Stimulated activated CD8-positive, alpha-beta memory T cell treated with anti-CD3 and anti-CD28 coated beads, Interleukin-12 subunit alpha, Interleukin-12 subunit beta, amount 100 ng/mL, for 1 hour (primary cell): Measurements from ENCODE around the gene STAB2.
A peak's percentile ranks its signal among the peaks of the same experiment; 100 is the strongest.

Experiments
- DNase-seq: peaks from one replicate; pipeline ENCODE4 v3.0.0-alpha.2; 2020; ENCODE audit warnings: low read depth

The STAB2 gene, protein sequence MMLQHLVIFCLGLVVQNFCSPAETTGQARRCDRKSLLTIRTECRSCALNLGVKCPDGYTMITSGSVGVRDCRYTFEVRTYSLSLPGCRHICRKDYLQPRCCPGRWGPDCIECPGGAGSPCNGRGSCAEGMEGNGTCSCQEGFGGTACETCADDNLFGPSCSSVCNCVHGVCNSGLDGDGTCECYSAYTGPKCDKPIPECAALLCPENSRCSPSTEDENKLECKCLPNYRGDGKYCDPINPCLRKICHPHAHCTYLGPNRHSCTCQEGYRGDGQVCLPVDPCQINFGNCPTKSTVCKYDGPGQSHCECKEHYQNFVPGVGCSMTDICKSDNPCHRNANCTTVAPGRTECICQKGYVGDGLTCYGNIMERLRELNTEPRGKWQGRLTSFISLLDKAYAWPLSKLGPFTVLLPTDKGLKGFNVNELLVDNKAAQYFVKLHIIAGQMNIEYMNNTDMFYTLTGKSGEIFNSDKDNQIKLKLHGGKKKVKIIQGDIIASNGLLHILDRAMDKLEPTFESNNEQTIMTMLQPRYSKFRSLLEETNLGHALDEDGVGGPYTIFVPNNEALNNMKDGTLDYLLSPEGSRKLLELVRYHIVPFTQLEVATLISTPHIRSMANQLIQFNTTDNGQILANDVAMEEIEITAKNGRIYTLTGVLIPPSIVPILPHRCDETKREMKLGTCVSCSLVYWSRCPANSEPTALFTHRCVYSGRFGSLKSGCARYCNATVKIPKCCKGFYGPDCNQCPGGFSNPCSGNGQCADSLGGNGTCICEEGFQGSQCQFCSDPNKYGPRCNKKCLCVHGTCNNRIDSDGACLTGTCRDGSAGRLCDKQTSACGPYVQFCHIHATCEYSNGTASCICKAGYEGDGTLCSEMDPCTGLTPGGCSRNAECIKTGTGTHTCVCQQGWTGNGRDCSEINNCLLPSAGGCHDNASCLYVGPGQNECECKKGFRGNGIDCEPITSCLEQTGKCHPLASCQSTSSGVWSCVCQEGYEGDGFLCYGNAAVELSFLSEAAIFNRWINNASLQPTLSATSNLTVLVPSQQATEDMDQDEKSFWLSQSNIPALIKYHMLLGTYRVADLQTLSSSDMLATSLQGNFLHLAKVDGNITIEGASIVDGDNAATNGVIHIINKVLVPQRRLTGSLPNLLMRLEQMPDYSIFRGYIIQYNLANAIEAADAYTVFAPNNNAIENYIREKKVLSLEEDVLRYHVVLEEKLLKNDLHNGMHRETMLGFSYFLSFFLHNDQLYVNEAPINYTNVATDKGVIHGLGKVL (N-terminal part only)

DNA sequence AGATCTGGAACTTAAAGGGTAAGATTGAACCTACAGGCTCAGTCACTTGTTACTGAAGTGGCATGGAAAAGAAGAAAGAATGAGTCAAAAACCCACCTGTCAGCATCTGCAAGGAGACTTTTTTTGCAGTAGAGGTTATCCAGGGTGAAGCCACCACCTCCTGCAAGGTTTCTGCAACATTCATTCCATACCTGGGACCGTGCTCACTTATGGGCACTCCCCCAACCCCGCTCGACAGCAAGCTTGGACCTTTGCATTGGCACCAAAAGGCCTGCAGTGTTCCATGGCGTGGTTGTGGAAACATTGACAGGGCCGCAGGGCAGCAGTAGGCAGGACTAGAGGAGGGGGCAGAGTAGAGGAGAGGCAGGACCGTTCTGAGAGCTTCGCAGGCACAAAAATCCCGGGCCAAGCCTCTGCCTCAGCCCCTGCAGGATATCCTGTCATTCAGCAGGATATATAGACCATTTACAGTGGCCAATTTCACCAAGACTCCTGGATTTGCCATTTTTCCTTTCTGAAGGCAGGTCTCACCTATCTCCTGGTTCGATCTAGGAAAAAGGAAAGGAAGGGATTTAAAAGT lies at the start of gene STAB2:
STAB2 (plus strand) TSS at position 483 of the 580 bp plus-strand sequence. CDS start 204 bp downstream, outside the sequence.
- no peak for DNase-seq

DNA sequence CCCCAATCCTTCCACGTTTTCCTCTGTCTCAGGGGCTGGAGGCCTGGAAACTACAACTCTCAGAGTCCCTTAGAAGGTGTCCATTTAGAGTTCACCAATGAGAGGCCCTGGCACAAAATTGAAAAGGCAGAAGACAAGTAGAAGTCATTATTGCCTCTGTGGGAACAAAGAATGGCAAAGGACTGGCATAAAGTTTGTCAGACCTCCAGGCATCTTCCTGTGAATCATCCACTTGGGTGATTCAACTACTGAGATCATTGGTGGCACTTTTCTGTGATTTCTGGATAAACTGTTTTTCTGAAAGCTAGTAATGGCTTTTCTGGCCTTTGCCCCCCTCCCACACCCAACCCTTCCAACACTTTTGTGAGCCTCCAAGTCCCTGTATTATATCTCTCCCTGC lies 48.7 kb upstream of the STAB2 start:
- no peak for DNase-seq

DNA sequence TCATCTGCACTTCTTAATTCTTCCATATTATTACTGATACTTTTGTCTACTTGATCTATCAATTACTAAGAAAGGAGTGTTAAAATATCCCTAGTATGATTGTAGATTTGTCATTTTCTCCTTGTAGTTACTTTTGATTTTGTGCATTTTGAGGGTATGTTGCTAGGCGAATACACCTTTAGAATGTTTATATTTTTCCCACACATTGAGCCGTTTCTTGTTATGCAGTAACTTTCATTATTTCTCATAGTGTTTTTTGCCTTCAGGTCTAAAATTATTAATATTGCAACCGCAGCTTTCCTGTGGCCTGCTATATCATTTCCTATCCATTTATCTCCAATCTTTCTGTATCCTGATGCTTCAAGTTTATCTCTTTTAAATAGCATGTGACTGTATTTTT lies 46.8 kb upstream of the STAB2 start:
- no peak for DNase-seq

DNA sequence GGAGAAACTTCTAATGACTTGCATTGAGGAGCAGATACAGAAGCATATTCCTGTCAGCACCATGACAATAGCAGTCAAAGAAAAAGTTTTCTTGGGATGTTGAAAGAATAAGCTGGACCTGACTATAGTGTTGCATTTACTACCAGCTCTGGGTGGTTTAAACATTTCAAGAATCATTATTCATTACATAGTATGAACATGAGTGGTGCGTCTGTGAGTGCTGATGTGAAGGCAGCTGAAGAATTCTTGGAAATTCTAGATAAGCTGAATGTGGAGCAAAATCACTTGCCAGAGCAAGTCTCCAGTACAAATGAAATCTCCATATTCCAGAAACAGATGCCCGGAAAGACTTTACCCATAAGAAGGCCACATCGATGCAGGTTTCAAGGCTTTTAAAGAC lies 45.0 kb upstream of the STAB2 start:
- DNase-seq = no peak

DNA sequence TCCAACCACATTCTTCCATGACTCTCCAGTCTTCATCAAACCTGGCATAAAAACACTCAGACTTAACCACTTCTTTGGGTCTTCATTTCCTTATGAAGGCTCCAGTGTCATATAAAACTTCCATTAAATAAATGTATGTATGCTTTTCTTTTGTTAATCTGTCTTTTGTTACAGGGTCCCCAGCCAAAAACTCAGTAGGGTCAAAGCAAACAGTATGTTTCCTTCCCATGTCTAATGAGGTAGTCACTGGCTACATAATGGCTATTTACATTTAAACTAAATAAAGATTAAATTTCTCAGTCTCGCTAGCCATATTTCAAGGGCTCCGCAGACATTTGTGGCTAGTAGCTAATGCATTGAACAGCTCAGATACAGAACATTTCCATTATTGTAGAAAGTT lies 40.1 kb upstream of the STAB2 start:
- DNase-seq = no peak

DNA sequence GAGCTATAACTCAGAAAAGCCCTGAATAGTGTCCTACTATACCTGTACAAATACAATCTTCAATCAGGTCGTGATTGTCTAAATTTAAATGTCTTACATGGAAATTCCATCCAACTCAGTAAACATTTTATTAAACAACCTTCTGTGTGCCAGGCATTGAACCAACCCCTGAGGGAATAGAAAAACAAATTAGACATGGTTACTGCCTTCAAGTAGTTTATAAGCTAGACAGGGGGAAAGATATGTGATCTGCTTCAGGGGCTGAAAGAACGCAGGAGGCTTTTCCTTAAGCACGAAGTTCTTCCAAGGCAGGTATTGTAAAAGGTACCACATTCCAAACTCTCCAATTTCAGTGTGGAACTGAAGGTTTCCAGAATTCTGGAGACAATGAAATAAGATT lies 39.7 kb upstream of the STAB2 start:
- no peak for DNase-seq

DNA sequence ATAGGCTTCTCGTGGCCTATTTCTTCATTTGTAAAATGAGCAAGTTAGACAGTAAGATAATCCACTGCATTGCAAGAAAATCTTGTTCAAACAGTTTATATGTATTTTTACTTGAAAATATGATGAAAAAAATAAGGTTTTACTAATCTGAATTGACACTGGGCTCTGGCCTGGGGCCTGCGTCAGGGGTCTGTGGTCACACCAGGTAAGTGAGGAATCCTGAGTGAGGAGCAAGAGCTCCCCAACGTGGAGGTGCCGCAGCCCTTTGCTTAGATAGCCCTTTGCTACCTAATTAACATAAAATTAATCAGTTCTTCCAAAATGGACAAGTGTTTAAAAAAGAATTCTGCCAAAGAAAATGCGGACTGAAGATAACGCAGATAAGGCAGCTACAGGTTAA lies 39.1 kb upstream of the STAB2 start:
- DNase-seq = no peak

DNA sequence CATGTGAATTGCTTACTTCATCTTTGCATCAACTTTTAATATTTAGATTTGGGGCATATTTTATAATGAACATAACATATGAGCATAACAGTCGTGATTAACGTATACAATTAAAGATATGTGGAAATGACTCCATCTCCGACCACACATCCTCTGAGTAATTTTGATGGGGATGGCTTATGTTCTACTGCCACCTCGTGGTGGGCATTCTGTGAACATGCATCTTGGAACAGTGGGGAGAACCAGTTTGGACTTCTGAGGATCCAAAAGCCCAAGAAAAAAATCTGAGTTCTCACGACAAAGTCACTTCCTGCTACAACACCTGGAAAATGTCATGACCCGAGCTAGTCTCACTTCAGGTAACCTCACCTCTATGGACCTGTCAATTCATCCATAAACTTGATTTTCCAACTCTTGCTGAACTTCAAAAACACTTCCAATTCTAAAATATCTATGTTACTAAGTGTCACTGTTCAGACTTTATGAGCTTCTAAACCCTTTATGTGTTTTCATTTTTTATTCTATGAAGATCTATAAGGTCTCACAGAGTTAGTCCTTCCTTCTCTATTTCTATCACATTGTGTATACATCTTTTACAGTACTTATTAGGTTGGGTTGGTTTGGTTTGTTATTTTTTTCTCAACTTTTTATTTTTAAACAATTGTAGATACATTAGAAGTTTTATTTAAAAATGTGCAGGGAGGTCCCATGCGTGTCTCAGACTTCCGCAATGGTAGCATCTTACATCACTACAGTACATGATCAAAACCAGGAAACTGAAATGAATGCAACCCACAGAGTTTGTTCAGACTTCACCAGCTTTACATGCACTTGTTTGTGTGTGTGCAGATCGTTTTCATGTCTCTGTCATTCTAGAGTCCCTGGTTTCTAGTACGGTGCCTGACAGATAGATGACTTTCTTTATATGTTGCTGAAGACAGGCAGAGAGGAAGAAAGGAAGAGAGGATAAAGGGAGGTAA lies 38.2 kb upstream of the STAB2 start:
- peak; percentile 61 for DNase-seq

DNA sequence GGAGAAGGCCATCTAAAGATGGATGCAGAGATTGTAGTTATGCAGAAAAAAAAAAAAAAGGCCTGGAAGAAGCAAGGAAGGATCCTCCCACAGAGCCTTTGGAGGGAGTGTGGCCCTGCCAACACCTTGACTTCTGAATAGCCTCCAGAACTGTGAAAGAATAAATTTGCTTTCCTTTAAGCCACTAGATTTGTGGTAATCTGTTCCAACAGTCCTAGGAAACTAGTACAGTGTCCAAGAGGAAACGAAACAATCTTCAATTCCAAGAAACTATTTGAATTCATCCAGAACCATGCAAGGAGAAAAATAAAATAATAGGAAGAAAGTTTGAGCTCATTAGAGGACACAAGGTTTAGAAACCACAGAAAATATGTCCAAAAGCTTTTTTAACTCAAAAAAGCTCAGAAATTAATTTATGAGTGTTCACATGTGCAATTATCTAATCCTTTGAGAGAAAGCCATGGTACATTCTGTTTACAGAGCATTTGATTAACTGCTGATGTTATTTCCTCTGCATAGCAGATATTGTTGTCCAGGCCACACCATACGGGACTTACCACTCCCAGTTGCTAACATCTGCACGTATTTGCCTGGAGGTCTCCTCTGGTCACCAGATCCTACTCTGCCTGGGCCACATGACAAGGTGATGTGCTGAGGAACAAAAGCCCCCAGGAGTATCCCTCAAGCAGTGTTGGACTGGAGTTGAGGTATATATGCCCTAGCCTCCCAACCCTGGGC lies 30.0 kb upstream of the STAB2 start:
- DNase-seq = no peak

DNA sequence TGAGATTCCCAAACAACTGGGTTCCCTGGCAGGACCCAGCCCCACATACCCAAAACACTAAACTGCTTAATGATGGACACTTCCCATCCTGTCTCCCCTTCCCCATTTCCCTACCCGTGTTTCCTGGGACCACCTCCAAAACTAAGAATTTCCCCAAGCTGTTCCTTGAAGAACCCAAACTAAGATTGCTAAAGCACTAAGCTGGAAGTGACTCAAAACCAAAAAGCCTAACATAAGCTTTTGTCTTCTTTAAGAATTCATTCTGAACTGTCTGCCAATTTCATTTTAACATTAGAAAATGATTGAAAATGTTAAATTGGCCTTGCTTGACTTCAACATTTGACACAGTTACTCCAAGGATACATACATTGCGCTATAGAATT lies 29.5 kb upstream of the STAB2 start:
- no peak for DNase-seq

DNA sequence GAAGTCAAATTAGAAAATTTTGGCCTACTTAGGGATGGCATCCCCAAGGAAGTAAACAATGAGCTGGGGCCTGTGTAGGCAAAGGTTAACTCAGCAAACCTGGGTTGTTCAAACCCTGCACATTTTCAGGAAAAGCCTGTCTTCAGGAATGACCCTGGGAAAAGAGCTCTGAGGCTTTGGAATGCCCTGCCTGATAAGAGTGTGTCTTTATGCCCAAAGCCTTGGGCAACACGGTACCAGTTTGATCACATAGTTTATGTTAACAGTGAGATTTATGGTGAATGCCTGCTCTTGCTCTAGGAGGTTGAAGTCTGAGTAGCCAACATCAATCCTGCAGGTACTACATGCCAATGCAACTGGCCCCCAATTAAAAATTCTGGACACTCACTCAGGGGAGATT lies 28.2 kb upstream of the STAB2 start:
- no peak for DNase-seq

DNA sequence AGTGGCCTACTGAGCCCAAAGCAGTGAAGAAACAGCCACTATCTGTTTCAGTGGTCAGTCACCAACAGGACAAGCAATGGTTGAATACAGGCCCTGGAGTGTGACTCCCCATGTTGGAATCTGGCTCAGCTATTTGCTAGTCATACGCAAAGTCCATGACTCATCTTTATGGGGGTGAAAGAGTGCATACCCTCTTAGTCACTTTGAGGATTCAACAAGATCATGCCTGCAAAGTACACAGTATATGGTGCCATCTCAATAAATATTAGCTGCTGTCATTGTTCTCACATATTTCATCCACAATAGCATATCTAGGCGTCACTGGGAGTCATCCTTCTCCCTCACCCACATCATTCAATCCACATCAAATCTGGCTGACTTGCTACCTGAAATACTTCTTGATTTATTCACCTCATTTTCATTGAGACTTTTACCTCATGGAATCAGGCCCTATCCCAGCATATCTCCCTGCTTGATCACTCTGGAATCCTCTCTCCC lies 26.4 kb upstream of the STAB2 start:
- DNase-seq = no peak

DNA sequence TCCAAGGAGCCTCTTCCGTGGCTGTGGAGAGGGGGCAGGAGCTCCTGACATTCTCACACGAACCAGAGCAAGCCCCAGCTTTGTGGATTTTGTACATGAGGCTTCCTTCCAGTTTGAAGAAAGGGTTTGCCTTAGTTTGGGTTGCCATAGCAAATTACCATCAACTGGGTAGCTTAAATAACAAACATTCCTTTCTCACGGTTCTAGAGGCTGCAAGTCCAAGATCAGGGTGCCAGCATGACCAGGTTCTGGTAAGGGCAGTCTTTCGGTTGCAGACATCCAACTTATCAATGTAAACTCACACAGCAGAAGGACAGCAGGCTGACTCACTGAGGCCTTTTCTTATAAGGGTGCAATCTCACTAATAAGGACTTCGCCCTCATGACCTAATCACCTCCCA lies 25.9 kb upstream of the STAB2 start:
- DNase-seq = no peak

DNA sequence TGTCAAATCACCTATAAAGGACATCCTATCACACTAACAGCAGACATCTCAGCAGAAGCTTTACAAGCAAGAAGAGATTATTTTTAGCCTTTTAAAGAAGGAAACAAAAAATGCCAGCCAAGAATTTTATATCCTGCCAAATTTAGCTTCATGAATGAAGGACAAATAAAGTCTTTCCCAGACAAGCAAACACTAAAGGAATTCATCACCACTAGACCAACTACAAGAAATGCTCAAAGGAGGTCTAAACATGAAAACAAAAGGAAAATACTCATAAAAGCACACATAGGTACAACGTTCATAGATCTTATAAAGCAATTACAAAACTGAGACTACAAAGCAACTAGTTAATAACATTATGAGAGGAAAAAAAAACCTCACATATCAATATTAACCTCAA lies 20.7 kb upstream of the STAB2 start:
- no peak for DNase-seq

DNA sequence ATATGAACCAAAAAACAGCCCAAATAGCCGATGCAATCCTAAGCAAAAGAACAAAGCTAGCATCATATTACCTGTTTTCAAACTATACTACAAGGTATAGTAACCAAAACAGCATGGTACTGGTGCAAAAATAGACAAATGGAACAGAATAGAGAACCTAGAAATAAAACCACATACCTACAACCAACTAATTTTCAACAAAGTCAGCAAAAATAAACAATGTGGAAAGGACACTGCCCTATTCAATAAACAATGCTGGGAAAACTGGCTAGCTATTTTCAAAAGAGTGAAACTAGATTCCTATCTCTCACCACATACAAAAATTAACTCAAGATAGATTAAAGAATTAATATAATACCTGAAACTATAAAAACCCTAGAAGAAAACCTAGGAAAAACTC lies 17.8 kb upstream of the STAB2 start:
- no peak for DNase-seq

DNA sequence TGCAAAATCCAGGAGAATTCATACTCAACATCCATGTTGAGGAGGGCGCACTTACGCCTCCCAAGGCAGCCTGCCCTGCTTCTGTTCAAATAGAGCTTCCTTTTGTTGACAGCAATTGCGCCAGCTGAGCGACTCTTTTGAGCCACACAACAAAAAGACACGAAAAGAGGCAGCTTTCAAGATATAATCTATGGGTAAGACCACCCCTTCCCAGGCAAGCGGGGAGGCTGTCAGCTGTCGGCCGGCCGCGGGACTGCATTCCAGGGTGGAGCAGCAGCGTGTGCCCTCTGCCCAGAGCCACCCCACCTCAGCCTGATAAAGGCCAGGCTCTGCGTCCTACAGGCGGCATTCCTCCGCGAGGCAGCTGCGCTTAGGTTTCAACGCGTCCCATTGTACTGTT lies 15.8 kb upstream of the STAB2 start:
- no peak for DNase-seq

DNA sequence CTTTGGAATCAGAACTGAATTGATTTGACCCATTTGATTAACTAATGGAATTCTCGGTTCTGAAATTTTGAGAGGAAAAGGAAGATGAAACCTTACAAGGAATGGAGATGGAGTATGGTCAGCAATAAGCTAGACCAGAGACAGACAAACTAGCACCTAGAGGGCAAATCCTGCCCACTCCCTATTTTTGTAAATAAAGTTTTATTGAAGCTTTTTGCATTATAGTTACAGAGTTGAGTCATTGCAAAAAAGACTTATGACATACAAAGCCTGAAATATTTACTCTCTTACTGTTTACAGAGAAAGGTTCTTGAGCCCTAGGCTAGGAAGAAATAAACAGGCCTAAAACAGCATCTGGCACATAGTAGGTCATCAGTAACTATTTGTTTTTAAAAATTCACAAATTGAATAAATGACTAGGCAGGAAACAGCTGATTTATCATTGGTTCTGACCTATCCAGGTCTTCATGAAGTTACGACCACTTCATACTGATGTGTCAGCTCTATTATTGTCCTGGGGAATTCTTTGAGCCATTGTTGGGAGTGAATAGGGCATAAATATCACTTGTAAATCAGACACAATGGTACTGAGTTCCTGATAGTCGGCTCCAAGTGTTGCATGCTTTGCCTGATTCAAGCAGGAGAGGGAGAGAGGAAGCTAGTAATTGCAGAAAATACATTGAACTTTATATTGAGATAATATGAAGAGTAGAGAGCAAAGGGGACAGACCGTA lies 14.6 kb upstream of the STAB2 start:
- DNase-seq = no peak

DNA sequence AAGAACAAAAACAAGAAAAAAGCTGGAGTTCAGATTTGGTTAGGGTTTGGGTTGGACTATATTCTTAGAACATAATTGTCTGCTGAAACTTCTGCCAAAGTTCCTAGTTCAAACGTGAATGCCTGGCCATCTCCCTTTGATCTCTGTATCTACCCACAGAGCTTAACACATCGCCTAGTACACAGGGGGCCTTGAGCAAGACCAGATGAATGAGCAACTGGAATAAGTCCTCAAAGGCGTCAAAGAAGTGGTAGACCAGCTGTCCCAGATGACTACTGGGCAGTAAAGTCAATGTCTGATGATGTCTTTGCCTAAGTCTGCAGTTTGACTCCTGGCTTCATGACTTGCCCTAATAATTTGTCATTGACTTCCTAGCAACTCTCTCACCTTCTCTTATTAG lies 13.9 kb upstream of the STAB2 start:
- no peak for DNase-seq

DNA sequence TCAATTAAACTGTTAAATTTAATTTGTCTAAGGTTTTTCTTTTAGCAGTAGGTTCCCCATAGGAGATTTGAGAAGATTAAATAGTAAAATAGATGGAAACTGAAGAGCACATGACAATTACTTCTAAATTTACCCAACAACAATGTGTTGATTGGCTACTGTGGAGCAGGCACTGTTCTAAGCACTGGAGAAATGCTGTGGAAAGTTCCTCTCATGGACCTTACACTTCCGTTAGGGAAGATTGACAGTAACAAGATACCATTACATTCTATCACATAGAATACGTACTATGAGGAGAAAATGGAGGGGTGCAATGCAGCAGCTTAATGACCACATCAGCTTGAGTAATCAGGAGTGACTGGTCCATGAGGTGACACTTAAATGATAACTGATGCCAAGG lies 8.1 kb upstream of the STAB2 start:
- no peak for DNase-seq
